Myocyte (in vitro differentiated cells): ENCODE measurements around the gene SLC25A34. TPM values are rescaled to one million over a fixed set of nuclear protein-coding genes. Genes with fewer than 3 reads are reported as not detected.

Experiments used
- DNase-seq: peaks from one replicate; pipeline ENCODE4 v3.0.0-alpha.2; 2012; ENCODE audit warnings: low read depth
- total RNA-seq: library from RNA; depleted of rRNA; stranded (reverse); fragments of >200 nt; gene quantifications from 2 replicates; pipeline ENCODE4 v1.2.3, GENCODE V29; 2014

SLC25A34 gene
- total RNA-seq, 1 donor from 2014 or later: 5.2 TPM

DNA sequence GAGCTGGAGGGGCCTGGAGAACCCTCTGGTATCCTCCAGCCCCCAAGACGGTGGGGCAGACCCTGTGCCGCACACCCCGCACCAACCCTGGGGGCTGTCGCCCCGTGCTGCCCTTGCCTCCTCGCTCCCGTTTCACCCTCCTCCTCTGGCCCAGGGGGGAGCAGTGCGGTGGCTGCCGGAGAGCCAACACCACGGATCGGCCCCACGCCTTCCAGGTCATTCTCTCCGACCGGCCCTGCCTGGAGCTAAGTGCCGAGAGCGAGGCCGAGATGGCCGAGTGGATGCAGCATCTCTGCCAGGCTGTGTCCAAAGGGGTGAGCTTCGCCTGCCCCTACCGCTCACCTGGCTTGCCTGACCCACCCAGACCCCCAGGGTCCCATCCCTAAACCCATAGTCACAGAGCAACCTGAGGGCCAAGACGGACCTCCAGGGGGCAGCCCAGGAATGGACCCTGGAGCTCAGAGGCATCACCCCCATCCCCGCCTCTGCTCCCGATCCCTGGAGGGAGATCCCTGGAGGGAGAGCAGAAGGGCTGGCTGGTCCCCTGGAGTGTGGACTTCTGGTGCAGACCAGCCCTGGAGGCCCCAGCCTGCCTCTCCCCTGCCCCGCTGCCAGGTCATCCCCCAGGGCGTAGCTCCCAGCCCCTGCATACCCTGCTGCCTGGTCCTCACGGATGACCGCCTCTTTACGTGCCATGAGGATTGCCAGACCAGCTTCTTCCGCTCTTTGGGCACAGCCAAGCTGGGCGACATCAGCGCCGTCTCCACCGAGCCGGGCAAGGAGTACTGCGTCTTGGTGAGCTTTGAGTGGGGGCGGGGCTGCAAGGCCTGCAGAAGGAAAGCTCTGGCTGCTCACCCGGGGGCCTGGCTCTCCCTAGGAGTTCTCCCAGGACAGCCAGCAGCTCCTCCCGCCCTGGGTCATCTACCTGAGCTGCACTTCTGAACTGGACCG, 4.0 kb upstream of the SLC25A34 start:
- no peak for DNase-seq

DNA sequence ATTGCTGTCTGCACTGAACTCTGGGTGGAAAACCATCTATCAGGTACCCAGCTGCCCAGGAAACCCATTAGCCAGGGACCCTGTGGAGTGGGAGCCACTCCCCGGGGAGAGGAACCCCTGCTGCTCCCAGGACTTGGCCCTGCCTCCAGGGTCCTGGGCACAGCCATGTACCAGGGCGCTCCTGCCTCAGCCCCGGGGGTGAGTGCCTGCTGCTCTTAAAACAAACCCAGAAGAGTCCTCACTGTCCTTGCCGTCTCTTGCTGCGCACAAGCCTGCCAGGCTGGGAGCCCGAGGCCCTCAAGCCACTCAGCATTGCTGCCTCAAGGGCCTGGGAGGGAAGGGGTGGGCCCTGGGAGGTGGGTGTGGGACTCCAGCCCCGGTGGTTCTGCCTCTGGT, 3.4 kb upstream of the SLC25A34 start:
- DNase-seq: no peak

DNA sequence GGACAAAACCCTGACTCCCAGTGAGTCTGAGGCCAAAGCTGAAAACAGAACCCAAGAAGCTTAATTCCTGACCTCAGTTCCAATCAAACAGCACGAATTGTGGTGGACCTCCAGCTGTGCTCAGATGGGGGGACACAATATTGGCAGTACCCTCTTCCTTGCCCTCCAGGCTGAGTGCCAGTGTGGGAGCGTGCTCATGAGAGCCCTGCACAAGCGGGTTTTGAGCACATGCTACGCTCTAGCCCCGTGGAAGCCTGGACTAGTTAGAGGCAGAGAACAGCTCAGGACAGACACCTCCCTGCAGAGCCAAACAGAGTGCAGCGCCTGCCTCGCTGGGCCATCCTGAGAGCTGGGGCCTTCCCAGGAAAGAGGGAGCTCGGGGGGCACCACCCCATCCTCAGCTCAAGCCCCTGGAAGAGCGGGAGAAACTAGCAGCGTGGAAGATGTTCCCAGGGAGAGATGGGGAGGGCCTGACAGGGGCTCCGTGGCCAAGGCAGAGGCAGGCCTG, 2.8 kb upstream of the SLC25A34 start:
- DNase-seq: no peak

DNA sequence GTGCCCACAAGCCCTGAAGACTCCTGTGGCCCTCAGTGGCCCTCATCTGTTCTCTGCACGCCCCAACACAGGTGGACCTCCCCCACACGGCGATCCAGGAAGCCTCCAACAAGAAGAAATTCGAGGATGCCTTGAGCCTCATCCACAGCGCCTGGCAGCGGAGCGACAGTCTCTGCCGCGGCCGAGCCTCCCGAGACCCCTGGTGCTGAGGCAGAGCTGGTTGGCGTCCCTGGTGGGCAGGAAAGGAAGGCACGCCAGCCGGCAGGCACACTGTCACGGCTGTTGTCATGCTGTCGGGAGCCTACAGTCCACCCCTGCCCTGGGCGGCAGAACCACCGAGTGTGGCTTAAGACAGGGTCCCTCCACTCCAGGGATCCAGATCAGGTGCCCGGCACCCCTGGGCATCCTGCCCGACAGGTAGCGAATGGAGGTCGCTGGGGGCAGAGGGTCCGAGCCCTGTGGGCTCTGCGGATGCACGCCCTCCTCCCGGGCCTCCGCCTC, 2.3 kb upstream of the SLC25A34 start:
- DNase-seq: no peak

DNA sequence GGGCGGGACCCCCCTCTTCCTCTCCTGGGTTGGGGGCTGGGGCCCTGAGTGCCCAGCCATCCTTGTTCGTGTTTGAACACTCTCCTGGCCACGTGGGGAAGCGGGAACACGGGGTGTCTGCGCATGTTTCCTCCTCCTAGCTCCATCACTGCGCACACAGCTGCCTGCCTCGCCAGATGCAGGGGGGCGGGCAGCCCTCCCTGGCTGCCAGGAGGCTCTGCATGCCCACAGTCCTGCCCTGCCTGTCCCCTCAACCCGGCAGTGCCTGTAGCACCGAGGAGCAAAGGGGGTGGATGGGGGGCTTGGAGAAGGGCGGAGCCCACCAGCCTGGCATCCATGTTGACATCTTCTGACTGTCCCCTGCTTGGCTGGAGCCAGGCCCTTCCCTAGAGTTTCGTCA, 1.8 kb upstream of the SLC25A34 start:
- DNase-seq: no peak

DNA sequence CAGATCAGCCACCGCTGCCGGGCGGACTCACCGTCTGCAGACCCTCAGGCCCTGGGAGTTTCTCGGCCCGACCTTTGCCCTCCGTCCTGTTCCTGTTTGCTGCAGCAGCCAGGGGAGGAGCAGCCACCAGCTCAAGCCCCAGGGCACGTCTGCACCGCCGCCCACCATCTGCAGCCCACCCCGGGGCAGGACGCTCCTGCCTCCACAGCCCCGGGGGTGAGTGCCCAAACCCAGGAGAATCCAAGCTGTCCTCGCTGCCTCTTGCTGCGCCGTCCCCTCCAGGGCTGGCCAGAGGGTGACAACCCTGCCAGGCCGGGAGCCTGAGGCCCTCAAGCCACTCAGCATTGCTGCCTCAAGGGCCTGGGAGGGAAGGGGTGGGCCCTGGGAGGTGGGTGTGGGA, 1.2 kb upstream of the SLC25A34 start:
- no peak for DNase-seq

DNA sequence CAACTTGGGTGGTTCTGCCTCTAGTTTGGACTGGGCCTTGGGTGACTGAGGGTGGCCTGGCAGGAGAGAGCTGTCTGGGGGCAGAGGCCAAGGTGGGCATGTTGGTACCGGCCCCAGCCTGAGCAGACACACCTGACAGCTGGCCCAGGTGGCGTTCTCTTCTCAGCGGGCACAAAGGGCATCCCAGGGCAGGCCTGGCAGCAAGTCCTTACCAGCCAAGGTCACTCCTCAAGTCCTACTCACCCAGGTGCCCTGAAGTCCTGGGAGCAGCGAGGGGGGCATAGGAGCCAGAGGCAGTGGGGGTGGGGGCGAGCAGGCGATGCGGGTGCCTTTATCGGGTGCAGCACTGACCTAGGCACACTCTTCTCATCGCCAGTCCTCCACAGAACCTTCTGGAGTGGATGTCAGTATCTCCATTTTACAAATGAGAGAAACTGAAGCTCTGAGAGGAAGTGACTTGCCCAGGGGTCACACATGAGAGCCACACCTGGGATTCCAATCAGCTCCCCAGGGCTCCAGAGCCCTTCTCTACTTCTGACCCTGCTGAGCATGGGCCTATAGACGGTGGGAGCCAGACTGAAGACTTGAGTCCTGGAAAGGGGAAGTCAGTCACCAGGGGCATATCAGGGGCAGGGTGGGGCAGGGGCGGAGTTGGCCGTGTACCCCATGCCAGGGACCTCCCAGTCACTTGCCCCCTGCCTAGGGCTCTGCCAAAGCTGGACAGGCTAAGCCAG, 587 bp upstream of the SLC25A34 start:
- DNase-seq: no peak

DNA sequence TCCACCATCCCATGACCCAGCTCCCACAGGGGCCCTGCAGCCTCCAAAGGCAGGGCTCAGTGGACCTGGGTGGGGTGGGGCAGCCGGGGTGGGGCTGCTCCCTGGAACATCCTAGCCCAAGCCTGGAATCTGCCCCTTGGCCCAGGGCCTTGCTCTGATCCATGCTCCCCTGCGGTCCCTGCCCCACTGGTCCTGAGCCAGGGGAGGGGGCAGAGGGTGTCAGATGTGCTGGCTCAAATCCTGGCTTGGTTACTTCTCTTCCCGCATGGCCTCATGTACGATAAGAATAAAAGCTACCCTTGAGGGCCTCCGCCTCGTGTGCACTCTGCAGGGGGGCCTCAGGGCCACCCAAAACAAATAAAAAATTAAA, 819 bp downstream of the SLC25A34 start:
- DNase-seq: peak; percentile 41

DNA sequence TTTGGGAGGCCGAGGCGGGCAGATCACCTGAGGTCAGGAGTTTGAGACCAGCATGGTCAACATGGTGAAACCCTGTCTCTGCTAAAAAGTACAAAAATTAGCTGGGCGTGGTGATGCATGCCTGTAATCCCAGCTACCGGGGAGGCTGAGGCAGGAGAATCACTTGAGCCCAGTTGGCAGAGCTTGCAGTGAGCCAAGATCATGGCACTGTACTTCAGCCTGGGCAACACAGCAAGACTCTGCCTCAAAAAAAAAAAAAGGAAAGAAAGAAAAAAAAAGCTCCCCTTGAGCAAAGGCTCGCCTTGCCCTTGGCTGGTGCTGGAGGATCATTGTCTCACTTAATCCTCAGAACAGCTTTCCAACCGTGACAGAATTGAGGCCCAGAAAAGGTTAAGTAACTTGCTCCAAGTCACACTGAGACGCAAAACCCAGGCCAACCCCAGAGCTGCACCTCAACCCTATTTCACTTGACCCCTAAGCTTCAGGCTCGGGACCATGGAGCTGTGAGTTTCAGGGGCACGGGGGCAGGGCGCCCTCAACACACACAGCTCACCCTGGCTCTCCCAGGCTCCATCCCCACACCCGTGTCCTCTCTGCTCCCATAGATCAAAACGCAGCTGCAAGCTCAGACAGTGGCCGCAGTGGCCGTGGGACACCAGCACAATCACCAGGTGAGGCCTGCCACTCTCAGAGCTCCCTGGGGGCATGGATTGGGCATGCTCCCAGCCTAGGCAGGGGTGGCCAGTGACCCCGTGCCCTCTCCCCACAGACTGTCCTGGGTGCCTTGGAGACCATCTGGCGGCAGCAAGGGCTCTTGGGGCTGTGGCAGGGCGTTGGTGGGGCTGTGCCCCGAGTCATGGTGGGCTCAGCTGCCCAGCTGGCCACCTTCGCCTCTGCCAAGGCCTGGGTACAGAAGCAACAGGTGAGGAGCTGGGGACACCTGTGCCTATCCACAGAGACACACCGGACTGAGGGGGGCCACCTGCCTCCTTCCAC, 1.6 kb downstream of the SLC25A34 start:
- DNase-seq: peak; percentile 76

DNA sequence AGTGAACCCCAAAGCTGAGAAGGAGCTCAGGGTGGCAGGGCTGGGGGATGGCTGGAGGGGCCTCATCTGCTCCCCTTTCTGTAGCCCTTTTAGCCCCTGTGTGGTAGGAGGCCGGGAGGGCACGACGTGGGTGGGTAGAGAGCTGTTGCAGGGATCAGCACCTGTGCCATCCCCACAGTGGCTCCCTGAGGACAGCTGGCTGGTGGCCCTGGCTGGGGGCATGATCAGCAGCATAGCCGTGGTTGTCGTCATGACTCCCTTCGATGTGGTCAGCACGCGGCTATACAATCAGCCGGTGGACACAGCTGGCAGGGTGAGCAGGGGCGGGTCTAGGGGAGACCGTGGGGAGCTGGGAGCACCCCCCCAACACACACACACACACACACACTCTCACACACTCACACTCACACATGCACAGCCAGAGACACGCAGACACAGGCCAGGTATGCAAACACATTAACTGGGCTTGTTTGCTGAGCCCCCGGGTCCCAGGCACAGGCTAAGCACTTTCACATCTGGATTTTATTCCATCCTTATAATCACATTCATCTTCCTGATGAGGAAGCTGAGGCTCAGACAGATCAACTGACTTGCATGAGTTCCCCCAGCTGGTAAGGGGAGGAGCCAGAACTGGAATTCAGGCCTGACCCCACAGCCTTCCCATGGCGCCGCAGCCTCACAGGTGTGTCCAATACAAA, 2.5 kb downstream of the SLC25A34 start:
- DNase-seq: peak; percentile 92

DNA sequence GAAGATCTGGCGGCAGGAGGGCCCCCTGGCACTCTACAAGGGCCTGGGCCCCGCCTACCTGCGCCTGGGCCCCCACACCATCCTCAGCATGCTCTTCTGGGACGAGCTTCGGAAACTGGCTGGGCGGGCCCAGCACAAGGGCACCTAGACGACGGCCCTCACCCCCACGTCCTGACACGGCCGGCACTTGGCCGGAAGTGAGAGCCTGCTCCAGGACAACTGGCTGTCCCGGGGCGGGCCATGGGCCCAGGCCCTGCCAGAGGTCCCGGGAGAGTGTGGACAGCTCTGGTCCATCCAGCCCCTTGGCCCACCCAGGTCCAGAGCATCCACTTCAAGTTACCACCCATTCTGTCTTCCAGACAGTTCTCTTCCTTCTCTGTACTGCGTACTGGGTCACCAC, 3.2 kb downstream of the SLC25A34 start:
- DNase-seq: no peak

DNA sequence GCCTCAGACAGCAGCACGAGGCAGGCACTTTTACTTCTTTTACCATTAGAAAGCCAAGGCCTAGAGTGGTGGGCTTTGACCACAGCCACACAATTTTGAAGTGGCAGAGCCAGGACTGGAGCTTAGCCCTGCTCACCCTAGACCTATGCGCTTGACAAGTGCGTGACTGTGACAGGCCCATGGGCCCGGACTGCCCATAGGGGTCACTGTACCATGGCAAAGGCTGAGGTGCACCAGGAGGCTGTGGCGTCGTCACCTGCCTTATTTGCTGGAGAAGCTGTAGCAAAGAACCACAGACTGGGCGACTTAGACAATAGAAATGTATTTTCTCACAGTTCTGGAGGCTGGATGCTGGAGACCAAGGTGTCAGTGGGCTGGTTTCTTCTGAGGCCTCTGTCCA, 3.7 kb downstream of the SLC25A34 start:
- DNase-seq: no peak

DNA sequence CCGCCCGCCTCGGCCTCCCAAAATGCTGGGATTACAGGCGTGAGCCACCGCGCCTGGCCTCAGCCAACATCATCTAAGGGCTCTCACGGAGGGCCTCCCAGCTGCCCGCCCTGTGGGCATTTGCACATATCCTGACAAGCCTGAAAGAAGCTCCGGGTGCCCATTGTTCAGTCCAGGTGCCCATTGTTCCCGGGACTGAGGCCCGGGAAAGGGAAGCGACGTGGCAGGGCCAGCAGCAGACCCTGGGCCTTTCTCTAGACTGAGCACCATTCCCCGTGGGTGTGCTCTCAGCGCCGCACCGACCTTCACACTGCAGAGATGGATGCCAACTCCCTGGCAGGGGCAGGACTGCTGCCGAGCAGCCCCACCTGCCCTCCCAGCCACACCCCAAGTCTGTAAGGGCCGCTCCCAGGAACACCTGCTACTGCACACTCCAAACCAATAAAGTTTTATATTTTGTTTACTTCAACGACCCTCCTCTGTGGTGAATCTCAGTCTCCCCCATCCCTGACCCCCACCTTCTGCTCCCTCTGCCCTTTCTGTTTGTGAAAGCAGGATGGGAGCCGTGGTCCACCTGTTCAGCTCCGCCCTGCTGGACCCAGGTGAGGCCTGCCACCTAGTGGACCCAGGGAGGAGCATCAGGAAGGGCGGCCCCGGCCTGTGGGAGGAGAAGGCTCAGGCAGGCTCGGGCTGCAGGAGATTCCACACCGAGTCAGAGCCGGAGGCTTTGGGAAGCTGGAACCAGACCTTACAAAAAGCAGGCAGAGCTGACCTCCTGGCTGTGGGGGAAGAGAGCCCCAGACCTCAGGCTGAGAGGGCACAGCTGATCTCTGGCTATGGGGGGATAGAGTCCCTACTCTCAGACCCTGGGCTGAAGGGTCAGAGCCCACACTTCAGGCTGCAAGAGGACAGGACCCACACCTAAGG, 5.1 kb downstream of the SLC25A34 start:
- DNase-seq: peak; percentile 72

DNA sequence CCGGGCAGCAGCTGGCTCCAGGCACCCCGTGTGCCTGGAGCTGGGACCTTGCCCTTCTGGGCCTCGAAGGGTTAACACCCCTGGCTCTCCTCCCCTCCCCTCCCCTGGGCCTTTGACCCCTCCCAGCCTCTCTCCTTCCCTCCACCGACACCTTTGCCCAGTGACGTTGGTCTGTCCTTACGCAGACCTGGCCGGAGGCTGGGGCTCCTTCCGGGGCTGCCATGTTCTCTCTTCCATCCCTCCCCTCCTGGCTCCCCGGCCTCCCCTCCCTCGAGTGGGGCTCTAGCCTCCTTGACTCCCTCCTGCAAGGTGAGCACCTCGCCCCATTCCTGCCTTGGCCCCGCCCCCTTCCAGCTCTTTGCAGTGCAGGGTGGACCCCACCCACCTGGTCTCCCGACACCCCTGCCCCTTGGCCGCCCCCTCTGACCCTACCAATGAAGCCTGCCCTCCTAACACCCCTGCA, 6.3 kb downstream of the SLC25A34 start, which contains the start of gene TMEM82:
Gene TMEM82, plus strand, starts transcription at position 161 of the 463 bp plus-strand sequence. Its CDS starts 61 bp downstream, at position 222.
- no peak for DNase-seq

DNA sequence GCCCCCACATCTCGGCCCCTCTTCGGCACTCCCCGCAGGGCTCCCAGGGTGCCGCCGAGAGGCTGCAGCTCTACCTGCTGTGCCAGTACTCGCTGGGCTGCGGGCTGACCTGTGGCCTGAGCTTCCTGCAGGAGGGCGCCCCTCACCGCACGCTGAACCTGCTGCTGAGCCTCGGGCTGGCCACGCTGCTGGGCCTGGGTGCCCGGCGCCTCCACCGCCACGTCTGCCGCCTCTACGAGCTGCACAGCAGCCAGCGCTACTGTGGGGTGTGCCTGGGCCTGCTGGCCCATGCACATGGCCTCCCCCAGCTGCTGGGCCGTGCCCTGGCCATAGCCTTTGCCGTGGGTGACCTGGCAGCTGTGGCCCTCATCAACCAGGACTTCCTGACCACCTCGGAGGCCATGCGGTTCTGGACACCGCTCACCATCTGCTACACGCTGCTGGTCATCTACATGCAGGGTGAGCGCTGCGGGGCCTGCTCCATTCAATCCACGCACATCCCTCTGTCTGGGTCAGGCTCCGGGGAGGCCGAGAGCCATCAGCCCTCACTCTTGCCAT, 8.1 kb downstream of the SLC25A34 start:
- DNase-seq: peak; percentile 68

DNA sequence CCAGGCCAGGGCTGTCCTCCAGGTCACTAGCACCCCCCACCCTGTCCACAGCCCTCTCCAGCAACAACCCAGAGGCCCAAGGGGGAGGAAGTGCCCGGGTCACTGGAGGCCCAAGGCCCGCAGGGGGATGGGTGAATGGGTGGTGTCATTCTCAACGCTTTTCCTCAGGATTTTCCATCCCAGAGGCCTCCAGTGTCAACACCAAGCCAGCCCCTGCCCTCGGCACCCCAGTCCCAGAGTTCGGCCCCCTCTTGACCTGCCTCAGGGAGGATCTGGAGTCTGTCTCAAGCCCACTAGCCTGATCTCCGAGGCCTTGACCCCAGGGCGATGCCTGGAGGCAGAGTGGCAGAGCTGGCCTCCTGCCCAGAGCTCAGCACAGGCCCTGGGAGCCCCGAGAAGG, 11.3 kb downstream of the SLC25A34 start:
- no peak for DNase-seq

DNA sequence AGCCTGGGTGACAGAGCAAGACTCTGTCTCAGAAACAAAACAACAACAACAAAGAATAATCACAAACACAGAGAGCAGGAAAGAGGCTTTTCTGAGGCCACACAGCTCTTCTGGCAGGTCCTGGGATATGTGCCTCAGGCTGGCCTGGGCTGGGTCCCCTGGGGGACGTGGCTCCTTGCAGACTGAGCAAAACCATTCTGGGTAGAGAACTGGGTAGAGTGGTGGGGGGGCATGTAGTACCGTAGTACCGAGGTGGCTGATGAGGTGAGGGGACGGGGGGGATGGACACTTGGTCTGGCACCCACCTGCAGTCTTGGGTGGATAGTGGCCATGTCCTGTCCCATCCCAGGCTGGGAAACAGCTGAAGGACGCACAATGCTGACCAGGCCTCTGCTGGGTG, 12.2 kb downstream of the SLC25A34 start:
- DNase-seq: no peak

DNA sequence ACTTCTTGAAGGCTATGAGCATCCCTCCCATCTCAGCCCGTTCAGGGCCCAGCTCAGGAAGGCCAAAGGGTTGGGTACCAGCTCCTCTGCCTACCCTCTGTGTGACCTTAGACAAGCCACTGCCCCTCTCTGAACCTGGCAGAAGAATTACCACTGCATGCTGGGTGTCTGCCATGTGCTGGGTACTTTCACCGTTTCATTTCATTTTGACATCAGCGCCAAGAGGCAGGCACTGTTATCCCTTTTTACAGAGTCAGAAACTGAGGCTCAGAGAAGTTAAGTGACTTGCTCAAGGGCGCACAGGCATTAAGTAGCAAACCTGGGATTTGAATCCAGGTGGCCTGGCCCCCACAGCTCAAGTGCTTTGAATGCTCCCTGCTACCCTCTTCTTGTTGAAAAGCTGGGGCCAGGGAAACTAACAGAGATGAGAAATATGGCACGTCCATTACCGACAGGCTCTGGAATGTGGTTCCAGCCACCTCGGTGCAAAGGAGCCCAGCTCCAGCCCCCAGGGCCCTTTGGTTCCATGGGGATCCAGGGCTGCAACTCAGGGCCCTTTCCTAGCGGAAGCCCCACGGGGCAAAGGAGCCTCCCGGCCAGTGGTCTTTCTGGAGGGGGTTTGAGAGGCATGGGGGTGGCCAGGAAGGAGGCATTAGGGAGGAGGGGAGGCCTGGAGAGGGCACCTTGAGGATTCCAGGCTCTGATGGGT, 12.8 kb downstream of the SLC25A34 start:
- no peak for DNase-seq
